NCI-H2029 treated with DMSO at 0.1 percent for 48 hours (cell line): ENCODE measurements around the gene FAM240B.

Experiments
- DNase-seq: peaks from one replicate; lab custom pipeline; 2025; lab: John Stamatoyannopoulos, UW

The FAM240B gene

GRCh38 chr9:38670542-38671371 is 49.2 kb downstream of the FAM240B start:
- peak; percentile 42 for DNase-seq

- no peak for DNase-seq
Observed at GRCh38 chr9:38668791-38669466, 51.0 kb downstream of the FAM240B start.

- DNase-seq, result no peak
Observed at GRCh38 chr9:38662763-38663593, 57.0 kb downstream of the FAM240B start.

- DNase-seq, result no peak
Observed at GRCh38 chr9:38659538-38659937, 60.4 kb downstream of the FAM240B start.

- DNase-seq, result no peak
Observed at GRCh38 chr9:38656896-38657295, 63.0 kb downstream of the FAM240B start.

- no peak for DNase-seq
Observed at GRCh38 chr9:38652486-38652885, 67.4 kb downstream of the FAM240B start.

- no peak for DNase-seq
Observed at GRCh38 chr9:38652044-38652443, 67.9 kb downstream of the FAM240B start.

GRCh38 chr9:38651400-38652042 is 68.4 kb downstream of the FAM240B start:
- no peak for DNase-seq

- DNase-seq, result no peak
Observed at GRCh38 chr9:38650564-38650963, 69.4 kb downstream of the FAM240B start.

GRCh38 chr9:38649731-38650363 is 70.1 kb downstream of the FAM240B start:
- DNase-seq, result no peak

- DNase-seq, result no peak
Observed at GRCh38 chr9:38644601-38645000, 75.3 kb downstream of the FAM240B start.
